Epithelial cell of esophagus (primary cell): ENCODE data around the gene RHD.

Experiments
- DNase-seq: peaks from one replicate; pipeline ENCODE4 v3.0.0; 2010; ENCODE audit warnings: low read depth
- H3K4me3 ChIP-seq: 2 replicates; pipeline ENCODE4 v1.5.1; 2011; ENCODE audit warnings: mild to moderate bottlenecking, low read length, control low read depth
- TF ChIP-seq, protein P1 (sequence below): IDR thresholded peaks from 2 replicates; pipeline ENCODE4 v1.5.1; 2011; ENCODE audit warnings: low read depth, mild to moderate bottlenecking, low read length, control low read depth, inconsistent platforms; ENCODE audit not compliant: insufficient read depth; ENCODE audit errors: missing control alignments

Gene RHD

DNA sequence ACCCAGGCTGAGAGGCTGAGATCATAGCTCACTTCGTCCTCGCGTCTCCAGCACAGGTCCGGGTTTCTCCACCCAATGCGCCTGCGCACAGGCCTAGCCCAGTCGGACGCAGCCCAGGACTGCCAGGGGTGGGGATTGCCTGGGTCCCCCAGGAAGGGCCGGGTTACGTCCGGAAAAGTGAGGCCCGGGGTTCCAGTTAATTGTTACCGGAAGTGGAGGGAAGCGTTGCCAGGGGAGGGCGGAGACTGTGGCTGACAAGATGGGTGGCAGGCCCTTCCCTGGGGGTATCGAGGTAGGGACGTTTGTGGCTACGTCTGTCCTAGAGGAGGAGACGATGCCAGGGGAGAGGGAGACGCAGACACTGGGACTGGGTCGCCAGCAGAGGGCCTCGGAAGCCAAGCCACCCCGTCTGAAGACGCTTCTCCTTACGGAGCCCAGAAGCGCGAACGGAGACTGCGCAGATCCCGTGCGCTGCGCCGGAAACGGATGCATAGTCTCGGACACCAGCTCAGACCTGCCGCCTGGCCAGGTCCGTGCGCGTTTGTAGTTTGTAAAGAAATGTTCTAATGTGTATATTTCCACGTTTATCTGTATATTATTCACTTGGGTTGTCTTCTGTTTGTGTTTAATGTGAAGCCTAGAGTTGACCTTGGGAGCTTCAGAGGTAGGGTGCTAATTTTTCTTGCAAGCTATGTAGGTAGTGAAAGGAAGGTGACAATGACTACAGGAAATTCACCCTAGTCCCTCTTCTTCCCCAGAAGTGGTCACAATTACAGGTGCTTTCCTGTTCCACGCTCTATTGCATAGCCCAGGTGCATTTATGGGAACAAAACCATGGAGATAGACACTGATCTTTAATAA, 32.4 kb upstream of the RHD start:
- peak overlapping the region; percentile 60 for H3K4me3 ChIP-seq
- TF ChIP-seq, protein P1, sequence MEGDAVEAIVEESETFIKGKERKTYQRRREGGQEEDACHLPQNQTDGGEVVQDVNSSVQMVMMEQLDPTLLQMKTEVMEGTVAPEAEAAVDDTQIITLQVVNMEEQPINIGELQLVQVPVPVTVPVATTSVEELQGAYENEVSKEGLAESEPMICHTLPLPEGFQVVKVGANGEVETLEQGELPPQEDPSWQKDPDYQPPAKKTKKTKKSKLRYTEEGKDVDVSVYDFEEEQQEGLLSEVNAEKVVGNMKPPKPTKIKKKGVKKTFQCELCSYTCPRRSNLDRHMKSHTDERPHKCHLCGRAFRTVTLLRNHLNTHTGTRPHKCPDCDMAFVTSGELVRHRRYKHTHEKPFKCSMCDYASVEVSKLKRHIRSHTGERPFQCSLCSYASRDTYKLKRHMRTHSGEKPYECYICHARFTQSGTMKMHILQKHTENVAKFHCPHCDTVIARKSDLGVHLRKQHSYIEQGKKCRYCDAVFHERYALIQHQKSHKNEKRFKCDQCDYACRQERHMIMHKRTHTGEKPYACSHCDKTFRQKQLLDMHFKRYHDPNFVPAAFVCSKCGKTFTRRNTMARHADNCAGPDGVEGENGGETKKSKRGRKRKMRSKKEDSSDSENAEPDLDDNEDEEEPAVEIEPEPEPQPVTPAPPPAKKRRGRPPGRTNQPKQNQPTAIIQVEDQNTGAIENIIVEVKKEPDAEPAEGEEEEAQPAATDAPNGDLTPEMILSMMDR = peak; percentile 74
- peak; percentile 96 for DNase-seq

DNA sequence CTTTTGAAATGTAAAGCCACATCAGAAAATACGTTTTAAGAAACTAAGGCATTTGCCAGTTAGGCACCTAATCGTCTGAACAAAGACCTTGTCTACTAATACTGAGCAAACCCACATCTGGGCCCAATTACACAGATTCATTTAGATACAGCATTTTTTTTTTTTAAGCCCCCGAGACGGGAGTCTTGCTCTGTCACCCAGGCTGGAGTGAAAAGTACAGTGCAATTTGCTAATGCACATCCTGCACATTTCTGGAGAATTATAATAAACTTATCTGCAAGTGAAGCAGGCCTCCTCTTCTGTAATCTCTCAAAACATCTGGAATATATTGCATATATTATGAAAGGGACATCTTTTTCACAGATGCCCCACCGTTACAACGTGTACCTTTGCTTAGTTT, 28.4 kb upstream of the RHD start:
- H3K4me3 ChIP-seq = no peak overlapping the region
- no peak for DNase-seq
- TF ChIP-seq, protein P1 = no peak

DNA sequence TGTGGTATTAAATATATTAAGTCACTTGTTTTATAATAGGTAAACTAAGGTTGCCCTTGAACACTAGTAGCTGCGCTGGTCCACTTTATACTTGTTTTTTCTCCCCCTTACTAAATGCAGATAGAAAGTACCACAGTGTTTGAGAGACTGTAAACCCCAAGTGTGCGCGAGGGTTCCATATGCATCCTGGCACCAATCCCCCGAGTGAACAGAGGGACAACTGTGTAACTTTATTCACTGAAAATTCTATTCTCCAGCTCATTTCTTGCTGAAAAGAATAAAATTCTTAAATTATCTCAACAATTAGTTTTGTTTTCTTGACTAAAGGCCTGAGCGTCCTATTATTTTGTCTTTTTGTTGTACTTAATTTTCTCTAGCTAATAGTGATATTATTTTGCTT, 26.9 kb upstream of the RHD start:
- TF ChIP-seq, protein P1 = no peak
- peak overlapping the region; percentile 100 for H3K4me3 ChIP-seq
- no peak for DNase-seq

DNA sequence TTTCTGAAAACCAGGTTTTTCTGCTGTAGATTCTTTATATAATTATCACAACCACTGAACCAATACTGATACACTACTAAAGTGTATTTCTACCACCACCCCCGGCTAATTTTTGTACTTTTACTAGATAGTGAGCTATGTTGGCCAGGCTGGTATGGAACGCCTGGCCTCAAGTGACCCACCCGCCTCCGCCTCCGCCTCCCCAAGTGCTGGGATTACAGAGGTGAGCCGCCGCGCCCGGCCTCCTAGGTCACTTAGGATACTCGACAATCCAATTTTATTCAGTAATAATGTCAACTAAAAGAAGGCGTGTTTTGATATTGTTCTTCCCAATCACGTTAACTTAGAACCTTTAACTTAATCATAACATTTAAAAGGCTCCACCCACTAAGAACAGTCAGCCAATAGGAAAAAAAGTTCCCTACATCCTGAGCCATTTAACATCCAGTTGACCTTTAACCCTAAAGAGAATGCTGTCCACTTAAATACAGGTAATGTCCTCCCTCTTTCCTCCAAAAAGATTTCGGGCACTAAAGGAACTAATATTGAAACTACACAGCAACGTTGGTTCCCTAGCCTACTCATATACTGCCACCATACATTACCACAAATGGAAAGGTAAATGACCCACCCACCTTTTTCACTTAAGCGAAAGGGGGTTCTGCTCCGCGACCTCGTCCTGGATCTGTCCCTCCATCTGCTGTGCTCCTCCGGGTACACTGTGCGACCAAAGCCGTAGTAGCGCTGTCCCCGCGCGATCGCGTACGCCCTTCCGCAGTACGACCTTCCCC, 26.3 kb upstream of the RHD start:
- peak; percentile 58 for DNase-seq
- TF ChIP-seq, protein P1 = no peak
- peak overlapping the region; percentile 100 for H3K4me3 ChIP-seq

DNA sequence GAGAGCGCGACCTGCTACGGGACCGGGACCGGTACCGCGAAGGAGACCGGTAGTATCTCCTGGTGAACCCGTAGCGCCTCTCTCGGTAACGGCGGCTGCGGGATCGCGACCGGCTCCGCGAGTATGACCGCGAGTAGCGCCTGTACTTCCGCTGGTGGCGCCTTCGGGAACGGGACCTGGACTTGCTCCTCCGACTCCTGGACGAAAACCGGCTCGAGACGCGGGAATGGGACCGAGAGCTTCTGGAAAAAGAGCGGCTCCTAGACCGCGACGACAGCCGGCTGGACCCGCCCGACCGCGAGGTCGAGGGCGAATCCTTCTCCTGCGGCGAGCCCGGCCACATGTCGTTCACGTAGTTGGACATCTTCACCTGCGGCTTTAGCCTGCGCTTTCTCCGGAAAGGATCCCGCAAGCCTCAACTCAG, 25.7 kb upstream of the RHD start:
- TF ChIP-seq, protein P1 = no peak
- peak; percentile 28 for DNase-seq
- peak overlapping the region; percentile 100 for H3K4me3 ChIP-seq

DNA sequence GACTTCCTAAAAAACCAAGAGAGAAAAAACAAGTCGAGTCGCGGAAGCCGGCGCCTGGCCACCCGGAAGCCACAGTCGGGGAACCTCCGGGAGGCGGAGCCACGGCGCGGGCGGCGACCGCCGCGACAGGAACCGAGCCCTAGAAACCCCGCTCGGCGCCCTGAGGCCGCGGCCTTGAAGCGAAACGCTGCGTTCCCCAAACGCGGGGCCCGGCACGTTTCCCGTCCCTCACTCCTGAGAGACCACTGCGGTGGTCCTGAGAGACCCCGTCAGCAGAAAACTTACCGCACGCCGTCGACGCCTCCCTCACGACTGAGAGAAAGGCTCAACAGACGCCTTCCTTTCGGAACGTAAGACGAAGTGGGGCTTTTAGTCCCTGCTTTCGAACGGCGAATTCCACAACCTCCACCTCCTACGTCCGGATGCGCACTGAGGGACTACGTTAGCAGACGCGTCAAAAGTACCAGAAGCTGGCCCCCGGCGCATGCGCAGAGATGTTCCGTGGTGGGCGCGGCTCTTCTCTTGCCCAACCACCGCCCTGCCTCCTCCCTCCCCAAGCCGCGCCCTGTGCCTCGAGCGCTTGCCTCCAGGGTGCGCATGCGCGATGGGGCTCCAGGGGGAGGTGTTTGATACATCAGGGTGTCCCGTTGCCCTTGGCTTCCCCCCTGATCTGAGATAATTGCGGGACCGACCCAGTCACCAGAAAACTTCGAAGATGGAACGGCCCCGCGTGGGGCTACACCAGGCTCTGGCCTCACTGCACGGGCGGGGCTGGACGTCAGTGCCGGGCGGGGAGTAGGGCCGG, 25.1 kb upstream of the RHD start, which contains the start of gene RSRP1:
Gene RSRP1, minus strand, starts transcription at position 431 of the 805 bp plus-strand sequence. CDS start 491 bp downstream, outside the sequence.
- peak within 1 kb of the TSS; percentile 100 for H3K4me3 ChIP-seq
- TF ChIP-seq, protein P1 = no peak

More for the DNA sequence above, 25.1 kb upstream of the RHD start, which contains the start of gene RSRP1:
- DNase-seq = peak; percentile 95
